B cell (primary cell): Measurements from ENCODE around the gene MAP3K20. TPM values are rescaled to one million over a fixed set of nuclear protein-coding genes. Genes with fewer than 3 reads are reported as not detected.

ENCODE experiments used
- ATAC-seq: fragments of 200-7000 bp; cut with Tn5 transposase; one replicate; pipeline ENCODE4 v1.10.0; 2021; ENCODE audit warnings: low read depth, mild to moderate bottlenecking, moderate number of reproducible peaks, moderate library complexity
- CTCF ChIA-PET: fragments of 350-600 bp; sonication (Branson Sonifier 250); formaldehyde crosslinking; loops from one replicate; lab custom pipeline; 2021; ENCODE audit warnings: antibody characterized with exemption, inconsistent platforms; lab: Charles Lee
- POLR2A ChIA-PET: fragments of 350-600 bp; sonication (Branson Sonifier 250); formaldehyde crosslinking; loops from one replicate; lab custom pipeline; 2021; ENCODE audit warnings: antibody characterized with exemption; lab: Charles Lee
- DNase-seq: peaks from one replicate; pipeline ENCODE4 v3.0.0; 2013
- H2AFZ ChIP-seq: 2 replicates; pipeline ENCODE4 v1.6.1; 2012; ENCODE audit warnings: mild to moderate bottlenecking, low read depth, low read length; ENCODE audit not compliant: insufficient read depth, poor library complexity, severe bottlenecking
- H3K27ac ChIP-seq, 2 donors: 1 replicate in 1 of 2; 2 replicates in 1 of 2; pipeline ENCODE4 v1.5.1; 2012 to 2013; ENCODE audit warnings: low read length in 2 of 2, mild to moderate bottlenecking in 2 of 2, moderate library complexity in 1 of 2
- H3K27me3 ChIP-seq, 4 experiments: fragments of 200-600 bp in 1 of 4; sonication (generic) in 1 of 4; replicated peaks in 1 of 4; 1 replicate in 2 of 4; 2 replicates in 2 of 4; pipeline versions ENCODE4 v1.6.1 to v1.7.0; 2013 to 2016; ENCODE audit warnings: low read length in 3 of 4, mild to moderate bottlenecking in 2 of 4, mixed read lengths in 1 of 4, moderate library complexity in 1 of 4; ENCODE audit not compliant: insufficient read depth in 4 of 4, control insufficient read depth in 3 of 4; ENCODE audit errors: control extremely low read depth in 1 of 4
- H3K36me3 ChIP-seq, 2 experiments: replicated peaks in 1 of 2; 1 replicate in 1 of 2; 2 replicates in 1 of 2; pipeline versions ENCODE4 v1.6.1 to v1.7.1; 2013; ENCODE audit warnings: low read length in 1 of 2; ENCODE audit not compliant: insufficient read depth in 2 of 2, control insufficient read depth in 1 of 2; ENCODE audit errors: control extremely low read depth in 1 of 2, extremely low read depth in 1 of 2
- H3K4me1 ChIP-seq, 2 donors: fragments of 200-600 bp in 1 of 2; sonication (generic) in 1 of 2; 1 replicate in 1 of 2; 2 replicates in 1 of 2; pipeline versions ENCODE4 v1.5.1 to v1.6.1; 2013 to 2017; ENCODE audit warnings: low read length in 2 of 2; ENCODE audit not compliant: control insufficient read depth in 2 of 2, insufficient read depth in 2 of 2
- H3K4me2 ChIP-seq: replicated peaks from 2 replicates; pipeline ENCODE3; 2012; ENCODE audit warnings: mild to moderate bottlenecking, low read depth, low read length; ENCODE audit not compliant: poor library complexity, severe bottlenecking
- H3K4me3 ChIP-seq, 5 experiments: fragments of 200-600 bp in 1 of 5; sonication (generic) in 1 of 5; 1 replicate in 3 of 5; 2 replicates in 2 of 5; pipeline versions ENCODE4 v1.5.1 to v1.7.0; 2011 to 2016; ENCODE audit warnings: low read length in 4 of 5, mild to moderate bottlenecking in 4 of 5, low read depth in 2 of 5, control low read depth in 1 of 5, moderate library complexity in 1 of 5; ENCODE audit not compliant: insufficient read depth in 1 of 5; ENCODE audit errors: control extremely low read depth in 1 of 5, extremely low read depth in 1 of 5
- H3K79me2 ChIP-seq: fragments of 200-600 bp; sonication (generic); one replicate; pipeline ENCODE4 v1.6.0; 2016; ENCODE audit warnings: low read length; ENCODE audit not compliant: control insufficient read depth, insufficient read depth
- H3K9ac ChIP-seq: fragments of 200-600 bp; sonication (generic); 2 replicates; pipeline ENCODE4 v1.6.1; 2017; ENCODE audit warnings: mild to moderate bottlenecking, low read length, moderate library complexity
- H3K9me3 ChIP-seq, 3 donors: one replicate each; pipeline versions ENCODE4 v1.6.1 to v1.7.1; 2013; ENCODE audit warnings: low read length in 2 of 3; ENCODE audit not compliant: control insufficient read depth in 2 of 3, insufficient read depth in 1 of 3; ENCODE audit errors: control extremely low read depth in 1 of 3
- H4K20me1 ChIP-seq: 2 replicates; pipeline ENCODE4 v1.6.0; 2012; ENCODE audit warnings: mild to moderate bottlenecking, low read length; ENCODE audit not compliant: insufficient read depth, control insufficient read depth, poor library complexity, severe bottlenecking
- H3K27ac Mint-ChIP-seq: one replicate; pipeline ENCODE4 v1.8.0; 2021; ENCODE audit warnings: mixed read lengths
- H3K27me3 Mint-ChIP-seq: one replicate; pipeline ENCODE4 v1.8.0; 2021; ENCODE audit warnings: mixed read lengths
- H3K4me1 Mint-ChIP-seq: one replicate; pipeline ENCODE4 v1.8.0; 2021; ENCODE audit warnings: mixed read lengths
- H3K4me3 Mint-ChIP-seq: one replicate; pipeline ENCODE4 v1.8.0; 2021; ENCODE audit warnings: mixed read lengths
- H3K9me3 Mint-ChIP-seq: one replicate; pipeline ENCODE4 v1.8.0; 2022; ENCODE audit warnings: mixed read lengths; ENCODE audit not compliant: insufficient read depth
- EZH2 ChIP-seq: IDR thresholded peaks from 2 replicates; pipeline ENCODE4 v1.6.1; 2012; ENCODE audit warnings: borderline replicate concordance, low read depth, mild to moderate bottlenecking, moderate library complexity, low read length; ENCODE audit not compliant: insufficient read depth, poor library complexity, severe bottlenecking
- WGBS: methylation state at CpG from one replicate; pipeline ENCODE4 v1.1.5; 2013; ENCODE audit warnings: missing lambda C conversion rate; ENCODE audit not compliant: insufficient coverage; 5-methylcytosine and 5-hydroxymethylcytosine counted together
- intact Hi-C: fragments of 100-400 bp; cut with micrococcal nuclease; formaldehyde crosslinking; loops from one replicate; pipeline ENCODE4 v1.10.0; 2022
- polyA plus RNA-seq: library from polyadenylated mRNA; depleted of rRNA; stranded (reverse); fragments of >200 nt; gene quantifications from 2 replicates; pipeline ENCODE4 v1.2.3, GENCODE V29; 2012
- total RNA-seq, 2 donors: library from RNA; stranded (reverse); fragments of 120-200 nt in 1 of 2; gene quantifications; 1 replicate in 1 of 2; 2 replicates in 1 of 2; pipeline versions ENCODE4 v1.2.3 to v1.2.4, GENCODE V29; 2013 to 2022
- TF ChIP-seq, protein P1 (sequence below): fragments of 200-600 bp; IDR thresholded peaks from one replicate; pipeline ENCODE4 v1.8.0; 2022; ENCODE audit warnings: antibody characterized with exemption, mild to moderate bottlenecking

MAP3K20 gene
- total and polyA plus RNA-seq, 2 donors (not counting 1 experiment from before 2014, with no cell fraction given), result 2.2 to 9.1 TPM

DNA sequence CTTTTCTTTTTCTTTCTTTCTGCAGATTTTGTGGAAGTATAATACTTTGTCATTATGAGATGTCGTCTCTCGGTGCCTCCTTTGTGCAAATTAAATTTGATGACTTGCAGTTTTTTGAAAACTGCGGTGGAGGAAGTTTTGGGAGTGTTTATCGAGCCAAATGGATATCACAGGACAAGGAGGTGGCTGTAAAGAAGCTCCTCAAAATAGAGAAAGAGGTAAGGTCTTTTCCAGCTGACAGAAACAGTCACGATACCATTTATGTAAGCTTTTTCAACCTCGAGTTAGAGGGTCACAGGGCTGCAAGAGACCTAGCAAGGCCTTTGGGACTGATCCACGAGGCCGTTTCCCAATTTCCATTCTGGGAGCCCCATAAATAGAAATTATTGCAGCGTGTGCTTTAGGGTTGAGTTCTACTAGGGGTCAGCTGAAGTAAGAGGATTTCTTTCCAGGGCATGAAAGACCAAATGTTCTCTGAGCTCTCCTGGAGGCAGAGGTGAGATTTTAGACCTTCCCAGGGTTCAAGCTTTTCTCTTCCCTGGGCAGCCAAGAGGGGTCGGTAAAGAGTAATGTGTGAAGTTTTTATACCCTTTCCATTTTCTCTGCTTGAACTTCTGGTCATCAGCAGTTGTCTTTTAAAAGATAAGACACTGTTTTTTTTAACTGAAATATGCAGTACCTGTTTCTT lies 15.5 kb downstream of the MAP3K20 start:
- TF ChIP-seq EZH2, result no peak
- TF ChIP-seq, protein P1, sequence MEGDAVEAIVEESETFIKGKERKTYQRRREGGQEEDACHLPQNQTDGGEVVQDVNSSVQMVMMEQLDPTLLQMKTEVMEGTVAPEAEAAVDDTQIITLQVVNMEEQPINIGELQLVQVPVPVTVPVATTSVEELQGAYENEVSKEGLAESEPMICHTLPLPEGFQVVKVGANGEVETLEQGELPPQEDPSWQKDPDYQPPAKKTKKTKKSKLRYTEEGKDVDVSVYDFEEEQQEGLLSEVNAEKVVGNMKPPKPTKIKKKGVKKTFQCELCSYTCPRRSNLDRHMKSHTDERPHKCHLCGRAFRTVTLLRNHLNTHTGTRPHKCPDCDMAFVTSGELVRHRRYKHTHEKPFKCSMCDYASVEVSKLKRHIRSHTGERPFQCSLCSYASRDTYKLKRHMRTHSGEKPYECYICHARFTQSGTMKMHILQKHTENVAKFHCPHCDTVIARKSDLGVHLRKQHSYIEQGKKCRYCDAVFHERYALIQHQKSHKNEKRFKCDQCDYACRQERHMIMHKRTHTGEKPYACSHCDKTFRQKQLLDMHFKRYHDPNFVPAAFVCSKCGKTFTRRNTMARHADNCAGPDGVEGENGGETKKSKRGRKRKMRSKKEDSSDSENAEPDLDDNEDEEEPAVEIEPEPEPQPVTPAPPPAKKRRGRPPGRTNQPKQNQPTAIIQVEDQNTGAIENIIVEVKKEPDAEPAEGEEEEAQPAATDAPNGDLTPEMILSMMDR, result no peak
- Histone ChIP-seq H3K4me1 (no peaks in the 10 kb centered on the region), H4K20me1 (no peaks in the 10 kb centered on the region), H2AFZ (no peak overlapping the region), H3K79me2 (no peaks in the 10 kb centered on the region), H3K27ac (no peak overlapping the region), H3K9me3 (no peaks in the 10 kb centered on the region), H3K4me3 (no peak overlapping the region), H3K27me3 (no peaks in the 10 kb centered on the region), H3K4me2 (no peak overlapping the region), H3K9ac (no peak overlapping the region), H3K36me3 (no peaks in the 10 kb centered on the region)
- ChIA-PET CTCF (interaction anchor here (1.4 kb wide), 1 partner anchor 12 kb away, joined by 3 read pairs; no protein-coding TSS in a partner anchor), POLR2A (no interaction called here)
- DNase-seq (no peak), ATAC-seq (no peak)
- no peak overlapping the region for H3K4me3 Mint-ChIP-seq
- H3K4me1 Mint-ChIP-seq, result no peaks in the 10 kb centered on the region
- H3K9me3 Mint-ChIP-seq, result no peaks in the 10 kb centered on the region
- H3K27ac Mint-ChIP-seq, result no peak overlapping the region
- 98% methylated on average over 9 of the region's 10 CpGs for WGBS
- intact Hi-C loops, result no loop called here
- H3K27me3 Mint-ChIP-seq, result no peaks in the 10 kb centered on the region

DNA sequence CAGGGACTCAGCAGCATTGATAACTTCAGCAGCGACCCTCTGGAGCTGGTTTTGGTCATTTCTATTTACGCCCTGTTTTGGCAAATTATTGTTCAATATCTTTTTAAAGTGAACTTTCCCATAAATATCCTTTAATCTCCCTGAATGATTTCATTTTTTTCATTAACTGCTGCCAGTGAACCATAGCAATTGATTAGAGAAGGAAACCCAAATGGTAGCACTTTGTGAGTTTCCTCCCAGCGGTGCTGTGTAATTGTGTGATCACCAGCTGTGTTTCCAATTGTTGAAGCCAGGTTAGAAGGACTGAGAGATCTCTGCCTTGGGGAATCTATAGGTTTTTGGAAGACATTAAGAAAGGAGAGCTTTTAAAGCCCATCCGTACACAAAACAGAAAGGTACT lies 16.3 kb downstream of the MAP3K20 start:
- no peak overlapping the region for H3K4me3 Mint-ChIP-seq
- no peaks in the 10 kb centered on the region for H3K27me3 Mint-ChIP-seq
- Histone ChIP-seq H3K4me1 (no peaks in the 10 kb centered on the region), H3K4me3 (no peak overlapping the region), H3K9me3 (no peaks in the 10 kb centered on the region), H4K20me1 (no peaks in the 10 kb centered on the region), H2AFZ (no peak overlapping the region), H3K36me3 (no peaks in the 10 kb centered on the region), H3K79me2 (no peaks in the 10 kb centered on the region), H3K27ac (no peak overlapping the region), H3K4me2 (no peak overlapping the region), H3K27me3 (no peaks in the 10 kb centered on the region), H3K9ac (no peak overlapping the region)
- no peaks in the 10 kb centered on the region for H3K4me1 Mint-ChIP-seq
- WGBS, result 100% methylated on average over 1 of the region's 4 CpGs
- no peaks in the 10 kb centered on the region for H3K9me3 Mint-ChIP-seq
- intact Hi-C loops, result no loop called here
- POLR2A ChIA-PET, result no interaction called here
- H3K27ac Mint-ChIP-seq, result no peak overlapping the region
- ATAC-seq (no peak), DNase-seq (no peak)
- TF ChIP-seq EZH2, result no peak
- TF ChIP-seq, protein P1, result no peak
- CTCF ChIA-PET, result no interaction called here
